WTC11 (cell line): ENCODE results near the gene B4GALT4. TPM values are rescaled to one million over a fixed set of nuclear protein-coding genes. Genes with fewer than 3 reads are reported as not detected.

ENCODE experiments used
- ATAC-seq: fragments of 200-7000 bp; cut with Tn5 transposase; 2 replicates; pipeline ENCODE4 v1.10.0; 2021; ENCODE audit warnings: mild to moderate bottlenecking, moderate library complexity
- CTCF ChIA-PET: fragments of 300-600 bp; sonication (Branson Sonifier 250); formaldehyde crosslinking; loops from one replicate; lab custom pipeline; 2021; ENCODE audit warnings: antibody characterized with exemption; lab: Charles Lee
- POLR2A ChIA-PET: fragments of 350-600 bp; sonication (Branson Sonifier 250); formaldehyde crosslinking; loops from one replicate; lab custom pipeline; 2021; ENCODE audit warnings: antibody characterized with exemption; lab: Charles Lee
- DNase-seq: peaks from one replicate; pipeline ENCODE4 v3.0.0; 2021; ENCODE audit warnings: low spot score
- H3K27ac Mint-ChIP-seq: 2 replicates; pipeline ENCODE4 v1.8.0; 2021; ENCODE audit warnings: mixed read lengths
- H3K27me3 Mint-ChIP-seq: 2 replicates; pipeline ENCODE4 v1.8.0; 2021; ENCODE audit warnings: low read depth, mild to moderate bottlenecking, moderate library complexity, mixed read lengths
- H3K36me3 Mint-ChIP-seq: 2 replicates; pipeline ENCODE4 v1.8.0; 2021; ENCODE audit warnings: mixed read lengths
- H3K4me1 Mint-ChIP-seq: 2 replicates; pipeline ENCODE4 v1.8.0; 2022; ENCODE audit warnings: mixed read lengths
- H3K4me3 Mint-ChIP-seq: 2 replicates; pipeline ENCODE4 v1.8.0; 2021; ENCODE audit warnings: mild to moderate bottlenecking, moderate library complexity, mixed read lengths
- H3K9me3 Mint-ChIP-seq: 2 replicates; pipeline ENCODE4 v1.8.0; 2021; ENCODE audit warnings: mixed read lengths
- ELF4 ChIP-seq: sonication (generic); formaldehyde crosslinking; IDR thresholded peaks from 2 replicates; pipeline ENCODE4 v1.8.1; 2022; ENCODE audit warnings: low read depth, mild to moderate bottlenecking, moderate library complexity, missing genetic modification reagents
- FOXK1 ChIP-seq: sonication (generic); formaldehyde crosslinking; IDR thresholded peaks from 2 replicates; pipeline ENCODE4 v1.8.0; 2022; ENCODE audit warnings: mild to moderate bottlenecking, moderate library complexity, missing genetic modification reagents
- GRHL2 ChIP-seq: fragments of 250-450 bp; sonication (Bioruptor Pico); IDR thresholded peaks from 2 replicates; pipeline ENCODE4 v1.8.0; 2022; ENCODE audit warnings: mild to moderate bottlenecking, moderate library complexity; ENCODE audit not compliant: insufficient replicate concordance, severe bottlenecking
- JAZF1 ChIP-seq: fragments of 250-450 bp; sonication (Bioruptor Pico); IDR thresholded peaks from 2 replicates; pipeline ENCODE4 v1.9.0; 2021; ENCODE audit warnings: moderate library complexity, mild to moderate bottlenecking, inconsistent platforms
- MYBL2 ChIP-seq: sonication (generic); formaldehyde crosslinking; IDR thresholded peaks from 2 replicates; pipeline ENCODE4 v1.8.1; 2023; ENCODE audit warnings: mild to moderate bottlenecking, moderate library complexity, missing genetic modification reagents
- NFYB ChIP-seq: sonication (generic); formaldehyde crosslinking; conservative IDR thresholded peaks from 2 replicates; pipeline ENCODE4 v1.8.0; 2022; ENCODE audit warnings: low read depth, missing genetic modification reagents
- NR2C2 ChIP-seq: sonication (generic); formaldehyde crosslinking; IDR thresholded peaks from 2 replicates; pipeline ENCODE4 v1.8.0; 2022; ENCODE audit warnings: mild to moderate bottlenecking, missing genetic modification reagents
- OVOL2 ChIP-seq: fragments of 250-450 bp; sonication (Bioruptor Pico); IDR thresholded peaks from 2 replicates; pipeline ENCODE4 v1.9.0; 2021; ENCODE audit warnings: mild to moderate bottlenecking, borderline replicate concordance
- PRRX2 ChIP-seq: fragments of 250-450 bp; sonication (Bioruptor Pico); IDR thresholded peaks from 2 replicates; pipeline ENCODE4 v1.8.0; 2021; ENCODE audit warnings: mild to moderate bottlenecking
- SMAD4 ChIP-seq: sonication (generic); formaldehyde crosslinking; IDR thresholded peaks from 2 replicates; pipeline ENCODE4 v1.8.0; 2022; ENCODE audit warnings: mild to moderate bottlenecking, missing genetic modification reagents
- ZNF138 ChIP-seq: sonication (generic); formaldehyde crosslinking; conservative IDR thresholded peaks from 2 replicates; pipeline ENCODE4 v1.8.1; 2022; ENCODE audit warnings: mild to moderate bottlenecking, moderate library complexity, missing genetic modification reagents
- total RNA-seq: library from RNA; stranded (reverse); gene quantifications from 3 replicates; pipeline ENCODE4 v1.2.3, GENCODE V29; 2021
- TF ChIP-seq, protein P1 (sequence below): sonication (generic); formaldehyde crosslinking; IDR thresholded peaks from 2 replicates; pipeline ENCODE4 v1.8.1; 2023; ENCODE audit warnings: mild to moderate bottlenecking, missing genetic modification reagents
- TF ChIP-seq, protein P2 (sequence below): sonication (generic); formaldehyde crosslinking; IDR thresholded peaks from 2 replicates; pipeline ENCODE4 v1.8.1; 2022; ENCODE audit warnings: low read depth, mild to moderate bottlenecking, moderate library complexity, missing genetic modification reagents, borderline replicate concordance
- TF ChIP-seq, protein P3 (sequence below): sonication (generic); formaldehyde crosslinking; IDR thresholded peaks from 2 replicates; pipeline ENCODE4 v1.8.1; 2022; ENCODE audit warnings: mild to moderate bottlenecking, missing genetic modification reagents, moderate library complexity, borderline replicate concordance
- TF ChIP-seq, protein P4 (sequence below): sonication (generic); formaldehyde crosslinking; IDR thresholded peaks from 2 replicates; pipeline ENCODE4 v1.8.1; 2022; ENCODE audit warnings: missing genetic modification reagents, borderline replicate concordance
- TF ChIP-seq, protein P5 (sequence below): sonication (generic); formaldehyde crosslinking; IDR thresholded peaks from 2 replicates; pipeline ENCODE4 v1.8.0; 2022; ENCODE audit warnings: mild to moderate bottlenecking, missing genetic modification reagents
- TF ChIP-seq, protein P6 (sequence below): sonication (generic); formaldehyde crosslinking; IDR thresholded peaks from 2 replicates; pipeline ENCODE4 v1.8.1; 2022; ENCODE audit warnings: mild to moderate bottlenecking, moderate library complexity, missing genetic modification reagents
- TF ChIP-seq, protein P7 (sequence below): fragments of 250-450 bp; sonication (Bioruptor Pico); IDR thresholded peaks from 2 replicates; pipeline ENCODE4 v1.8.0; 2021; ENCODE audit warnings: mild to moderate bottlenecking
- TF ChIP-seq, protein P8 (sequence below): fragments of 250-450 bp; sonication (Bioruptor Pico); IDR thresholded peaks from 2 replicates; pipeline ENCODE4 v1.9.0; 2021; ENCODE audit warnings: mild to moderate bottlenecking, borderline replicate concordance

The B4GALT4 gene
- total RNA-seq, 1 experiment from 2014 or later = 37.7 TPM

DNA sequence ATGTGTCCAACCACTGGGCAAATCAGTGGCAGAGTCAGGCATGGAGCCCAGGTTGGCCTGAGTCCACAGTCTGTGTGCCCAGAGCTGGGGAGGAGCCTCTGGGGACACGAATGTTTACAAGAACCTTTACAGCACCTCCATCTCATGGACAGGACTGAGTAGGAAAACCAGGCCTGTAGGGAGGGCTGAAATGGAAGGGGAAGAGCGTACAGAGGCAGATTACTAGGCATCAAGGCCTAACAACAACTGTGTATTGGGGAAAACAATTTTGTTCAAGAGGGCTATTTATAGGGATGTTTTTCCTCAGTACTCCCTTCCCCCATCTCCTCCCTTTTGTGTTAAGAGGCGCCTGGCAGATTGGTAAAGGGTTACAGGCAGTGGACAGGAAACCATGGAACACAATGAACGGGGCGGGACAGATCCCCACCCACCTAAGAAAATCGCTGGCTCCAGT is 38.5 kb upstream of the B4GALT4 start:
- Mint-ChIP-seq H3K4me3 (no peak overlapping the region), H3K27ac (peak overlapping the region; percentile 81; the same call in 1 of the 2 replicates), H3K4me1 (peaks cover 11% of the 10 kb centered on the region), H3K27me3 (peaks cover 7% of the 10 kb centered on the region; the same call in 1 of the 2 replicates), H3K9me3 (peaks cover 31% of the 10 kb centered on the region), H3K36me3 (peaks cover 24% of the 10 kb centered on the region)
- ChIA-PET CTCF (interaction anchor here (0.6 to 1.0 kb wide), 2 partner anchors 53 to 74 kb away, joined by 3 read pairs; no protein-coding TSS in a partner anchor), POLR2A (no interaction called here)
- DNase-seq (no peak), ATAC-seq (peak; percentile 71)
- TF ChIP-seq, protein P1, sequence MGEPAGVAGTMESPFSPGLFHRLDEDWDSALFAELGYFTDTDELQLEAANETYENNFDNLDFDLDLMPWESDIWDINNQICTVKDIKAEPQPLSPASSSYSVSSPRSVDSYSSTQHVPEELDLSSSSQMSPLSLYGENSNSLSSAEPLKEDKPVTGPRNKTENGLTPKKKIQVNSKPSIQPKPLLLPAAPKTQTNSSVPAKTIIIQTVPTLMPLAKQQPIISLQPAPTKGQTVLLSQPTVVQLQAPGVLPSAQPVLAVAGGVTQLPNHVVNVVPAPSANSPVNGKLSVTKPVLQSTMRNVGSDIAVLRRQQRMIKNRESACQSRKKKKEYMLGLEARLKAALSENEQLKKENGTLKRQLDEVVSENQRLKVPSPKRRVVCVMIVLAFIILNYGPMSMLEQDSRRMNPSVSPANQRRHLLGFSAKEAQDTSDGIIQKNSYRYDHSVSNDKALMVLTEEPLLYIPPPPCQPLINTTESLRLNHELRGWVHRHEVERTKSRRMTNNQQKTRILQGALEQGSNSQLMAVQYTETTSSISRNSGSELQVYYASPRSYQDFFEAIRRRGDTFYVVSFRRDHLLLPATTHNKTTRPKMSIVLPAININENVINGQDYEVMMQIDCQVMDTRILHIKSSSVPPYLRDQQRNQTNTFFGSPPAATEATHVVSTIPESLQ (CRISPR knock-in tag) = no peak
- TF ChIP-seq GRHL2 = no peak
- no peak for TF ChIP-seq ZNF138 (CRISPR knock-in tag)
- TF ChIP-seq, protein P2, sequence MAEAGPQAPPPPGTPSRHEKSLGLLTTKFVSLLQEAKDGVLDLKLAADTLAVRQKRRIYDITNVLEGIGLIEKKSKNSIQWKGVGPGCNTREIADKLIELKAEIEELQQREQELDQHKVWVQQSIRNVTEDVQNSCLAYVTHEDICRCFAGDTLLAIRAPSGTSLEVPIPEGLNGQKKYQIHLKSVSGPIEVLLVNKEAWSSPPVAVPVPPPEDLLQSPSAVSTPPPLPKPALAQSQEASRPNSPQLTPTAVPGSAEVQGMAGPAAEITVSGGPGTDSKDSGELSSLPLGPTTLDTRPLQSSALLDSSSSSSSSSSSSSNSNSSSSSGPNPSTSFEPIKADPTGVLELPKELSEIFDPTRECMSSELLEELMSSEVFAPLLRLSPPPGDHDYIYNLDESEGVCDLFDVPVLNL (CRISPR knock-in tag) = no peak
- TF ChIP-seq, protein P3, sequence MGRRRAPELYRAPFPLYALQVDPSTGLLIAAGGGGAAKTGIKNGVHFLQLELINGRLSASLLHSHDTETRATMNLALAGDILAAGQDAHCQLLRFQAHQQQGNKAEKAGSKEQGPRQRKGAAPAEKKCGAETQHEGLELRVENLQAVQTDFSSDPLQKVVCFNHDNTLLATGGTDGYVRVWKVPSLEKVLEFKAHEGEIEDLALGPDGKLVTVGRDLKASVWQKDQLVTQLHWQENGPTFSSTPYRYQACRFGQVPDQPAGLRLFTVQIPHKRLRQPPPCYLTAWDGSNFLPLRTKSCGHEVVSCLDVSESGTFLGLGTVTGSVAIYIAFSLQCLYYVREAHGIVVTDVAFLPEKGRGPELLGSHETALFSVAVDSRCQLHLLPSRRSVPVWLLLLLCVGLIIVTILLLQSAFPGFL (CRISPR knock-in tag) = no peak
- TF ChIP-seq, protein P4, sequence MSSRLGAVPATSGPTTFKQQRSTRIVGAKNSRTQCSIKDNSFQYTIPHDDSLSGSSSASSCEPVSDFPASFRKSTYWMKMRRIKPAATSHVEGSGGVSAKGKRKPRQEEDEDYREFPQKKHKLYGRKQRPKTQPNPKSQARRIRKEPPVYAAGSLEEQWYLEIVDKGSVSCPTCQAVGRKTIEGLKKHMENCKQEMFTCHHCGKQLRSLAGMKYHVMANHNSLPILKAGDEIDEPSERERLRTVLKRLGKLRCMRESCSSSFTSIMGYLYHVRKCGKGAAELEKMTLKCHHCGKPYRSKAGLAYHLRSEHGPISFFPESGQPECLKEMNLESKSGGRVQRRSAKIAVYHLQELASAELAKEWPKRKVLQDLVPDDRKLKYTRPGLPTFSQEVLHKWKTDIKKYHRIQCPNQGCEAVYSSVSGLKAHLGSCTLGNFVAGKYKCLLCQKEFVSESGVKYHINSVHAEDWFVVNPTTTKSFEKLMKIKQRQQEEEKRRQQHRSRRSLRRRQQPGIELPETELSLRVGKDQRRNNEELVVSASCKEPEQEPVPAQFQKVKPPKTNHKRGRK (CRISPR knock-in tag) = 0 out of 2 replicates have a peak, but pooled peaks have one; percentile 10

DNA sequence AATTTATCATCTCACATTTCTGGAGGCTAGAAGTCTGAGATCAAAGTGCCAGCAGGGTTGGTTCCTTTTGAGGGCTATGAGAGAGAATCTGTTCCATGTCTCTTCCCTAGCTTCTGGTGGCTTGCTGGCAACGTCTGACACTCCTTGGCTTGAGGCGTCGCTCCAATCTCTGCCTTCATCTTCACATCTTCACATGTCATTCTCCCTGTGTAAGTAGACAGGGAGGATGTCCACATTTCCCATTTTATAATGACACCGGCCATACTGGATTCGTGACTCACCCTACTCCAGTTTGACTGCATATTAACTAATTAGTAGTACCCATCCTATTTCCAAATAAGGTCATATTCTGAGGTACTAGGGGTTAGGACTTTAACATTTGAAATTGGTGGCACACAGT is 36.0 kb upstream of the B4GALT4 start:
- peaks cover 2% of the 10 kb centered on the region; the same call in 1 of the 2 replicates for H3K27me3 Mint-ChIP-seq
- no peak overlapping the region for H3K4me3 Mint-ChIP-seq
- peaks cover 9% of the 10 kb centered on the region for H3K9me3 Mint-ChIP-seq
- ChIA-PET CTCF (interaction anchor here (0.7 to 3.4 kb wide), 3 partner anchors 35 to 112 kb away, joined by 5 to 20 read pairs (median 7); no protein-coding TSS in a partner anchor), POLR2A (no interaction called here)
- no peak for DNase-seq
- peaks cover 11% of the 10 kb centered on the region for H3K4me1 Mint-ChIP-seq
- peaks cover 3% of the 10 kb centered on the region for H3K36me3 Mint-ChIP-seq
- no peak overlapping the region for H3K27ac Mint-ChIP-seq
- ATAC-seq = no peak
- TF ChIP-seq ELF4 (CRISPR knock-in tag) (no peak), NFYB (CRISPR knock-in tag) (no peak), MYBL2 (CRISPR knock-in tag) (no peak), OVOL2 (CRISPR knock-in tag) (no peak), FOXK1 (CRISPR knock-in tag) (no peak), PRRX2 (CRISPR knock-in tag) (no peak), SMAD4 (CRISPR knock-in tag) (no peak), JAZF1 (no peak), NR2C2 (CRISPR knock-in tag) (no peak)
- TF ChIP-seq, protein P5, sequence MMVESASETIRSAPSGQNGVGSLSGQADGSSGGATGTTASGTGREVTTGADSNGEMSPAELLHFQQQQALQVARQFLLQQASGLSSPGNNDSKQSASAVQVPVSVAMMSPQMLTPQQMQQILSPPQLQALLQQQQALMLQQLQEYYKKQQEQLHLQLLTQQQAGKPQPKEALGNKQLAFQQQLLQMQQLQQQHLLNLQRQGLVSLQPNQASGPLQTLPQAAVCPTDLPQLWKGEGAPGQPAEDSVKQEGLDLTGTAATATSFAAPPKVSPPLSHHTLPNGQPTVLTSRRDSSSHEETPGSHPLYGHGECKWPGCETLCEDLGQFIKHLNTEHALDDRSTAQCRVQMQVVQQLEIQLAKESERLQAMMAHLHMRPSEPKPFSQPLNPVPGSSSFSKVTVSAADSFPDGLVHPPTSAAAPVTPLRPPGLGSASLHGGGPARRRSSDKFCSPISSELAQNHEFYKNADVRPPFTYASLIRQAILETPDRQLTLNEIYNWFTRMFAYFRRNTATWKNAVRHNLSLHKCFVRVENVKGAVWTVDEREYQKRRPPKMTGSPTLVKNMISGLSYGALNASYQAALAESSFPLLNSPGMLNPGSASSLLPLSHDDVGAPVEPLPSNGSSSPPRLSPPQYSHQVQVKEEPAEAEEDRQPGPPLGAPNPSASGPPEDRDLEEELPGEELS (CRISPR knock-in tag) = no peak
- TF ChIP-seq, protein P6, sequence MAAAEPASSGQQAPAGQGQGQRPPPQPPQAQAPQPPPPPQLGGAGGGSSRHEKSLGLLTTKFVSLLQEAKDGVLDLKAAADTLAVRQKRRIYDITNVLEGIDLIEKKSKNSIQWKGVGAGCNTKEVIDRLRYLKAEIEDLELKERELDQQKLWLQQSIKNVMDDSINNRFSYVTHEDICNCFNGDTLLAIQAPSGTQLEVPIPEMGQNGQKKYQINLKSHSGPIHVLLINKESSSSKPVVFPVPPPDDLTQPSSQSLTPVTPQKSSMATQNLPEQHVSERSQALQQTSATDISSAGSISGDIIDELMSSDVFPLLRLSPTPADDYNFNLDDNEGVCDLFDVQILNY (CRISPR knock-in tag) = no peak
- TF ChIP-seq, protein P7, sequence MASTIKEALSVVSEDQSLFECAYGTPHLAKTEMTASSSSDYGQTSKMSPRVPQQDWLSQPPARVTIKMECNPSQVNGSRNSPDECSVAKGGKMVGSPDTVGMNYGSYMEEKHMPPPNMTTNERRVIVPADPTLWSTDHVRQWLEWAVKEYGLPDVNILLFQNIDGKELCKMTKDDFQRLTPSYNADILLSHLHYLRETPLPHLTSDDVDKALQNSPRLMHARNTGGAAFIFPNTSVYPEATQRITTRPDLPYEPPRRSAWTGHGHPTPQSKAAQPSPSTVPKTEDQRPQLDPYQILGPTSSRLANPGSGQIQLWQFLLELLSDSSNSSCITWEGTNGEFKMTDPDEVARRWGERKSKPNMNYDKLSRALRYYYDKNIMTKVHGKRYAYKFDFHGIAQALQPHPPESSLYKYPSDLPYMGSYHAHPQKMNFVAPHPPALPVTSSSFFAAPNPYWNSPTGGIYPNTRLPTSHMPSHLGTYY (CRISPR knock-in tag) = no peak
- TF ChIP-seq, protein P8, sequence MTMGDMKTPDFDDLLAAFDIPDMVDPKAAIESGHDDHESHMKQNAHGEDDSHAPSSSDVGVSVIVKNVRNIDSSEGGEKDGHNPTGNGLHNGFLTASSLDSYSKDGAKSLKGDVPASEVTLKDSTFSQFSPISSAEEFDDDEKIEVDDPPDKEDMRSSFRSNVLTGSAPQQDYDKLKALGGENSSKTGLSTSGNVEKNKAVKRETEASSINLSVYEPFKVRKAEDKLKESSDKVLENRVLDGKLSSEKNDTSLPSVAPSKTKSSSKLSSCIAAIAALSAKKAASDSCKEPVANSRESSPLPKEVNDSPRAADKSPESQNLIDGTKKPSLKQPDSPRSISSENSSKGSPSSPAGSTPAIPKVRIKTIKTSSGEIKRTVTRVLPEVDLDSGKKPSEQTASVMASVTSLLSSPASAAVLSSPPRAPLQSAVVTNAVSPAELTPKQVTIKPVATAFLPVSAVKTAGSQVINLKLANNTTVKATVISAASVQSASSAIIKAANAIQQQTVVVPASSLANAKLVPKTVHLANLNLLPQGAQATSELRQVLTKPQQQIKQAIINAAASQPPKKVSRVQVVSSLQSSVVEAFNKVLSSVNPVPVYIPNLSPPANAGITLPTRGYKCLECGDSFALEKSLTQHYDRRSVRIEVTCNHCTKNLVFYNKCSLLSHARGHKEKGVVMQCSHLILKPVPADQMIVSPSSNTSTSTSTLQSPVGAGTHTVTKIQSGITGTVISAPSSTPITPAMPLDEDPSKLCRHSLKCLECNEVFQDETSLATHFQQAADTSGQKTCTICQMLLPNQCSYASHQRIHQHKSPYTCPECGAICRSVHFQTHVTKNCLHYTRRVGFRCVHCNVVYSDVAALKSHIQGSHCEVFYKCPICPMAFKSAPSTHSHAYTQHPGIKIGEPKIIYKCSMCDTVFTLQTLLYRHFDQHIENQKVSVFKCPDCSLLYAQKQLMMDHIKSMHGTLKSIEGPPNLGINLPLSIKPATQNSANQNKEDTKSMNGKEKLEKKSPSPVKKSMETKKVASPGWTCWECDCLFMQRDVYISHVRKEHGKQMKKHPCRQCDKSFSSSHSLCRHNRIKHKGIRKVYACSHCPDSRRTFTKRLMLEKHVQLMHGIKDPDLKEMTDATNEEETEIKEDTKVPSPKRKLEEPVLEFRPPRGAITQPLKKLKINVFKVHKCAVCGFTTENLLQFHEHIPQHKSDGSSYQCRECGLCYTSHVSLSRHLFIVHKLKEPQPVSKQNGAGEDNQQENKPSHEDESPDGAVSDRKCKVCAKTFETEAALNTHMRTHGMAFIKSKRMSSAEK (CRISPR knock-in tag) = no peak
